HG03469 (cell line): ENCODE measurements around the gene HSPA1A.
"Not testable (repeated sequence)": the region's sequence is repeated elsewhere in the genome, so short reads cannot be mapped to it uniquely, and the experiment has no call there.

Source experiments
- ATAC-seq: cut with Tn5 transposase; IDR thresholded peaks from one replicate; pipeline ENCODE4 v1.9.1; 2021; ENCODE audit warnings: mild to moderate bottlenecking, moderate library complexity, moderate number of reproducible peaks; ENCODE audit not compliant: unreplicated experiment

The HSPA1A gene

DNA sequence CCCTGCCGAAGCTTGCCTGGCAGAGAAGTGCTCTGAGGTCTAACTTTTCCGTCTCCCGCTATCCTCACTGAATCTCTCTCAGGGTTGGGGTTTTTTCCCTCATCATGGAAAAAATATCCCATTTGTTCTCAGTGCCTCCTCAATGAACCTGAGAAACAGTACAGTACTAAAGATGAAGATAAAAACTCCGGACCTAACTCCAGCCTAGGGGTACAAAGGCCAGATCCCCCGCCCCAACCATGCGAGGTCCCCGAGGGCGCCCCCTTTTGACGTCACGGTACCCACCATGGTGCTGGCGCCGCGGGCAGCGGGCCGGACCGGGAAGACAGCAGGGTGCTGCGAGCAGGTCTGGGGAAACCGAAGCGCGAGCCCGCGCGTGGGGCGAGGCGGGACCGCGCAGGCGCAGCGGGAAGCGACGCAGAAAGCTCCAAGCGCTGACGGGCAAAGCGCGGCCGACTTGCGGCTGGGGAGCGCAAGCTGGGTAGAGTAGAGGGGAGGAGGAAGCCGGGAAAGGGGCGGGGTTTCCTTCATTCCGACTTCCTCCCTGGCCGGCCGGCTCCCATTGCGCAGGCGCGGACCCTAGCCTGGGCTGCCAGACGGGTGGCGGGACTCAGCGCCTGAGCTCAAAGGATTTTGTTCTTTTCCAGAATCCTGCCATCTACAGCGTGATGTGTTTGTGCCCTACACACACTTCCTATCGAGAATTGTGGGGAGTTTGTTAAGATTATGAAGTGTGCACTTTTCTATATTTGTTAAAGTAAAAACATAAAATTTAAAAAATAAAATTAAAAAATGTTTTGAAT is 8.7 kb upstream of the HSPA1A start, which contains the start of gene LSM2:
TSS of gene LSM2 (minus strand) at position 497 of the 803 bp plus-strand sequence. CDS start at position 288, 209 bp downstream.
- peak; percentile 72 for ATAC-seq

DNA sequence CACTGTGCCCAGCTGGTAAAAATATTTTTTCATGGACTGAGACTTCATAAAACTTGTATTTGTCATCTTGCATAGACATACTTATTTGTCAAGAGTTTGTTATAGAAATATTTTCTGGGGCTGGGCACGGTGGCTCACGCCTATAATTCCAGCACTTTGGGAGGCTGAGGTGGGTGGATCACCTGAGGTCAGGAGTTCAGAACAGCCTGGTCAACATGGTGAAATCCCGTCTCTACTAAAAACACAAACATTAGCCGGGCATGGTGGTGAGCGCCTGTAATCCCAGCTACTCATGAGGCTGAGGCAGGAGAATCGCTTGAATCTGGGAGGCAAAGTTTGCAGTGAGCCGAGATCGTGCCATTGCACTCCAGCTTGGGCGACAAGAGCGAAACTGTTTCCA is 6.7 kb upstream of the HSPA1A start:
- ATAC-seq, result not testable (repeated sequence)

DNA sequence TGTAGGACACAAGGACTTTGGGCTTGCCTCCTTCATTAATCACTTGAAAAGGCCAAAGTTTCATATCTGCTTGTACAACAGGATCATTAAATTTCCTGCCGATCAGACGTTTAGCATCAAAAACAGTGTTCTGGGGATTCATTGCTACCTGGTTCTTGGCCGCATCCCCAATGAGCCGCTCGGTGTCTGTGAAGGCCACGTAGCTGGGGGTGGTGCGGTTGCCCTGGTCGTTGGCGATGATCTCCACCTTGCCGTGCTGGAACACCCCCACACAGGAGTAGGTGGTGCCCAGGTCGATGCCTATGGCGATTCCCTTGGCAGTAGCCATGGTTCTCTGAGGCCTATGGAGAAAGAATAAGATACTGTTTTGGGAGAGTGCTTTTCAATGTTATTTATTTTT is 3.7 kb upstream of the HSPA1A start:
- no peak for ATAC-seq

DNA sequence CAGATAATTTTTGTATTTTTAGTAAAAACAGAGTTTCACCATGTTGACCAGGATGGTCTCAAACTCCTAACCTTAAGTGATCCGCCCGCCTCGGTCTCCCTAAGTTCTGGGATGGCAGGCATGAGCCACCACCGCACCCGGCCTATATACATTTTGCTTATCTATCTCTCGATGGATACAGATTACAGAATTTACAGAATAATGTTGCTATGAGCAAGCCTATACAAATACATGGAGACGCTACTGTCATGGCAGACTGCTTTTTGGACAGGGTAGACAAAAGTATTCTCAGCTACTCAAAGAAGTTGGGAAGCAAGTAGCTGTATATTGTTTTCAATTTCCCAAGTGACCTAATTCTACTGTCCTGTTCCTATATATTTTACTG is 1.9 kb upstream of the HSPA1A start:
- no peak for ATAC-seq

DNA sequence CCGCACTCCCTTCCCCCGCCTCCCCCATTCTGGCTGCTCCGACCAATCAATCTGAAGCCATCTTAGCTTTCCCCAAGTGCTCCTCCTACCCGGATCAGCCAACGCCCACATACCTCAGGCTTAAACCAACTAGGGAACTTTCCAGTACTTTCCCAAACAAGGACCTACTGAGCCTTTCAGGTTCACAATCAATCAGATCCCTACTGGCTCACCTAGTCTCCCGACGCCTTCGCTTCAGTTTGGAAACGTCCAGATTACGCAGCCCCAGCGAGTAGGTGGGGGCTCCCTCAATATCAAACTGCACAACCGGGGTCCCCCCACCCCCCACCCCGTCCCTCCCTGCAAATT is 692 bp upstream of the HSPA1A start:
- no peak for ATAC-seq

DNA sequence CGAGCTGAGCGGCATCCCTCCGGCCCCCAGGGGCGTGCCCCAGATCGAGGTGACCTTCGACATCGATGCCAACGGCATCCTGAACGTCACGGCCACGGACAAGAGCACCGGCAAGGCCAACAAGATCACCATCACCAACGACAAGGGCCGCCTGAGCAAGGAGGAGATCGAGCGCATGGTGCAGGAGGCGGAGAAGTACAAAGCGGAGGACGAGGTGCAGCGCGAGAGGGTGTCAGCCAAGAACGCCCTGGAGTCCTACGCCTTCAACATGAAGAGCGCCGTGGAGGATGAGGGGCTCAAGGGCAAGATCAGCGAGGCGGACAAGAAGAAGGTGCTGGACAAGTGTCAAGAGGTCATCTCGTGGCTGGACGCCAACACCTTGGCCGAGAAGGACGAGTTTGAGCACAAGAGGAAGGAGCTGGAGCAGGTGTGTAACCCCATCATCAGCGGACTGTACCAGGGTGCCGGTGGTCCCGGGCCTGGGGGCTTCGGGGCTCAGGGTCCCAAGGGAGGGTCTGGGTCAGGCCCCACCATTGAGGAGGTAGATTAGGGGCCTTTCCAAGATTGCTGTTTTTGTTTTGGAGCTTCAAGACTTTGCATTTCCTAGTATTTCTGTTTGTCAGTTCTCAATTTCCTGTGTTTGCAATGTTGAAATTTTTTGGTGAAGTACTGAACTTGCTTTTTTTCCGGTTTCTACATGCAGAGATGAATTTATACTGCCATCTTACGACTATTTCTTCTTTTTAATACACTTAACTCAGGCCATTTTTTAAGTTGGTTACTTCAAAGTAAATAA is 2.0 kb downstream of the HSPA1A start:
- ATAC-seq, result not testable (repeated sequence)

DNA sequence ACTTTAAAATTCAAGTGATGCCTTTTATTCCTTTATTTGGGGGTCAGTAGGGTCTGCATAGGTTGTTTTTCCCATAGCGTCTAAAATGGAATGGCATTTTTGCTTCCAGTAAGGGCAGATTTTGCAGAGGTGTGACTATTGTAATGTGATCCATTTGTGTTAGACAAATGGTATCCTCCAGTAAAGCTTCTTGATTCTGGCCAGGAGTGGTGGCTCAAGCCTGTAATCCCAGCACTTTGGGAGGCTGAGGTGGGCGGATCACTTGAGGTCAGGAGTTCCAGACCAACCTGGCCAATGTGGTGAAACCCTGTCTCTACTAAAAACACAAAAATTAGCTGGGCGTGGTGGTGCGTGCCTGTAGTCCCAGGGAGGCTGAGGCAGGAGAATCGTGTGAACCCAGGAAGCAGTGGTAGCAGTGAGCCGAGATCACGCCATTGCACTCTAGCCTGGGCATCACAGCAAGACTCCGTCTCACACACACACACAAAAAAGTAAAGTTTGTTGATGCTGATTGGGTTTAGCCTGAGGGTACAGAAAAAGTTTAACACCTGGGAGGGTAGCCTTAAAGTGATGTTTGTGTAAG is 2.7 kb downstream of the HSPA1A start:
- ATAC-seq, result not testable (repeated sequence)

DNA sequence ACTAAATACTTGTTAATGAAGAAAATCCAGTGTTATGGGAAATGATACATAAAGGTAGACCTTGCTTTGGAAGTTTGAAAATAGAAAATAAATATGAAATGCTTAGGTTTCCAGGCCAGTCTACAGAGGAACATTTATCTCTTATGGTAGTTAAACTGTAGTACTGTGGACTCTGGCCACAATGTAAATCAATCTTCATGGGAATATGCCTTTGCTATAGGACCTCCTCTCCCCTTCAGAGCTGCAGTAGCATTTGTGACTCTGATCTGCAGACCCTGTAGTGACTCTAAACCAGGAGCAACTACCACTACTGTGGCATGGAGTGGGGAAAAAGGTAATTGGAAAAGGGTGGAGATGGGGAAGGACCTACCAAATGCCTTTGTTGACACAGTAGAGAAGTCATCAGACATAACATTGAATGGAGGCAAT is 4.5 kb downstream of the HSPA1A start:
- ATAC-seq, result no peak

DNA sequence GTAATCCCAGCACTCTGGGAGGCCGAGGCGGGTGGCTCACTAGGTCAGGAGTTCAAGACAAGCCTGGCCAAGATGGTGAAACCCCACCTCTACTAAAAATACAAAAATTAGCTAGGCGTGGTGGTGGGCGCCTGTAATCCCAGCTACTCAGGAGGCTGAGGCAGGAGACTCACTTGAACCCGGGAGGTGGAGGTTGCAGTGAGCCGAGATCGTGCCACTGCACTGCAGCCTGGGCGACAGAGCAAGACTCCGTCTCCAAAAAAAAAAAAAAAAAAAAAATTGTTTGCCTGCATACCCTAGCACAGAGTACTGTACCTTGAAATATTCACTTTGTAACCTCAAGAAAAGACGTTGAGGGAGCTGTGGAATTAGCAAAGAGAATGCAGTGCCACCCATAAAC is 5.1 kb downstream of the HSPA1A start:
- ATAC-seq, result not testable (repeated sequence)

DNA sequence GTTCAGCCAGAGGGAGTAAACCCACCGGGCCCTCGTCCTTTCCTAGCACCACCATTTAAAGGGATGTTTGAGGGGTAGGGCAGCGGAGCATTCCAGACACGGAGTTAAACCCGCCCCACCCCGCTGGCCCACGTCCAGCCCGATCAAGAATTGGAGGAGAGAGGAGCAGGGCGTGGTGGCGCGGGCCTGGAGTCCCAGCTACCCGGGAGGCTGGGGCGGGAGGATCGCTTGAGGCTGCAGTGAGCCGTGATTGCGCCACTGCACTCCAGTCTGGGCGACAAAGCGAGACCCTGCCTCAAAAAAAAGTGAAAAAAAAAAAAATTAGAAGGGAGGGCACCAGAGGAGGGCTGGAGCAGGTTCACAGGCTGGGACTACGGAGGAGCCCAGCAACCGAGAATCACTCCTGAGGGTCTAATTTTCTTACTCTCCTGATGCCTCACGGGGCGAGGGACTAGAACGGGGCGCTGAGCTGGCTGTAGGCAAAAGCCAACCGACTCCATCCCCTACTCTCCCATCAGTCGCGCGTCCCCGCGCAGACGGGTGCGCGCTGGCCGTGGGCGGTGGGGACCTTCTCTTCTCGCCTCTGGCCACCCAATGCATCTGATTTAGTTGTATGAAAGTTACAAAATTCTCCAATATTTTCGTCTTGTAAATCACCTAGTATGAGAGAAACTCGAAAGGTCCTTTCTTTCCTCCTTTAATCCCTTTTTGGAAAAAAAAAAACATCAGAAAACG is 6.1 kb downstream of the HSPA1A start:
- ATAC-seq, result no peak

DNA sequence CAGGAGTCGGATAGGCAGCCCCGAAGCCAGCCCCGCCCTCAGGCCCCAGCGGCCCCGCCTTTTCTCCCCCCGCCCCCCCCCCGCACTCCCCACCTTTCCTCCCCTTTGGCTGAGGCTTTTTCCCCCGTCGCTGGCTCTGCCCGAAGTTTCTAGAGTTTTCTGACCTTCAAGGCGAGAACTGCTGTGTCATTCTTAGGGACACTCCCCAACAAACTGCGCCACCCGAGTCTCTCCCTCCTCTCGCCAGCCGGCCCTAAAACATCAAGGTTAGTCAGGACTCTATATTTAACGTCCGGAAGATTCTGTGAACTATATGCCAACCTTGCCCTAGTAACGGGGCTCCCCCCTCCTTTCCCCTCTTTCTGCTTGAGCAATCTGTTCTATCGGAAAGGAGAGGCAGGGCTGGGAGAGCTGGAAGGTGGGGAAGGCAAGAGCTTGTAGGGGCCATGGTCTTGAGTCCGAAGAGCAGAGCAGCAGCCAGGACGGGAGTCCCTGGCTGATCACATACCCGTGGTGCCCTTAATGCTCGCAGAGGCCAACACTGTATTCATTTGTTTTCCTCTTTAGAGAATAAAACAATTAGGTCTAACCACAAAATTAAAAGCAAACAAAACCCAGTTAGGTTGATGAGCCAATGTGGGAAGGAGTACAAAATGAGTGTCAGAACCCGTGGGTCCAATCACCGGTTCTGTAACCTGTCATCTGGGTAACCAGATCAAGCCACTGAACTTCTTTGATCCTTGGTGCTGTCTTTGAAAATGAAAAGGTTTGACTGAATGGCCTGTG is 6.9 kb downstream of the HSPA1A start:
- ATAC-seq, result no peak

DNA sequence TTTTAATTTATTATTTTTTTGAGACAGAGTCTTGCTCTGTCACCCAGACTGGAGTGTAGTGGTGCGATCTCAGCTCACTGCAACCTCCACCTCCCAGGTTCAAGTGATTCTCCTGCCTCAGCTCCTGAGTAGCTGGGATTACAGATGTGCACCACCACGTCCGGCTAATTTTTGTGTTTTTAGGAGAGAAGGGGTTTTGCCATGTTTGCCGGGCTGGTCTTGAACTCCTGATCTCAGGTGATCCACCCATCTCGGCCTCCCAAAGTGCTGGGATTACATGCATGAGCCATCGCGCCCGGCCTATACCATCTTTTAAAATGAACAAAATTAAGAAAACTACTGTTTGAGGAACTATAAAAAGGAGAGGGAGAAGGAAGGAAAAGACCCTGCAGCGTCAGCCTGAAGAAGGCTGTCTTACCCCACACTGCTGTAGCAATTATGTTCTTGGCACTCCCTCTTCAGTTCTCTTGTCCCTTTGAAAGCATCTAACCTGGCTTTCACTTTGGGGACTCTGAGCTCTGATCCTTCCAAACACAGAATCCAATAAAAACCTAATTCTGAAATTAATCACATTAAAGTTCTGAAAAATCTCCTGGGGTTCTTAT is 8.4 kb downstream of the HSPA1A start:
- not testable (repeated sequence) for ATAC-seq

DNA sequence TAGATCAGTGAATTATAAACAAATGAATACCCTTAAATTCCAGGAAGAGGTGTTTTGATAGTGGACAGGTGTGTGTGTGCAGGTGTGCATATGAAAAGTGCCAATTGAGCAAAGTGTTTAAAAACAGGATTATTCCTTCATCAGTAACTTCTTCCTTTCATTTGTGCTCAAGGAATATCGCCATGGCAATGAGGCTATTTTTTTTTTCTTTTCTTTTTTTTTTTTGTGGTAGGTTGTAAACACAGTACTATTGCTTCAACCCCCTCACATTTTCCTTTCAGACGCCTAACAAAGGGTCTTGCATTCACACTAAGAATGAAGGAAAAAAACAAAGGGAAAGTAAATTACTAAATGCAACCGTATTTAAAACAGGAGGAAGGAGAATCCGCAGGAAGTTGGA is 10.2 kb downstream of the HSPA1A start:
- no peak for ATAC-seq

DNA sequence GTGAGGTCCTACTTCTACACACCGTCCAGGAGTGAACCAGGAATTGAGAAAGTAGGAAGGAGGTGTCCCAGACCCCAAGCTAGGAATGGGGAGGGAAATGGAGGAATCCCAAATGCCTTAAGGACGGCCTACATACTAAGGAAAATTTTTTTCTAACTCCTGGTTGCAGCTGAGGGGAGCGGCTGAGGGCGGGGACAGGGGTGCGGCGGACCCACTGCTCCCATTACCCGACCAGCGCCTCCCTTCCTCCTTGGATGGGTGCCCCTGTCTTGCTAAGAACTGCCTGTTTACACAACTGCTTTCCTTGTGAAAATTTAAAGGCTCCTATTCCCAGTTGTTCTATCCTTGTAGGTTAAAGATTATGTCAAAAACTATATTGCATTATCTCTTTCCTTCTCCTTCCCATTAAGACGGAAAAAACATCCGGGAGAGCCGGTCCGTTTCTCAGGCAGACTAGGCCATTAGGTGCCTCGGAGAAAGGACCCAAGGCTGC is 11.5 kb downstream of the HSPA1A start:
- ATAC-seq, result no peak

DNA sequence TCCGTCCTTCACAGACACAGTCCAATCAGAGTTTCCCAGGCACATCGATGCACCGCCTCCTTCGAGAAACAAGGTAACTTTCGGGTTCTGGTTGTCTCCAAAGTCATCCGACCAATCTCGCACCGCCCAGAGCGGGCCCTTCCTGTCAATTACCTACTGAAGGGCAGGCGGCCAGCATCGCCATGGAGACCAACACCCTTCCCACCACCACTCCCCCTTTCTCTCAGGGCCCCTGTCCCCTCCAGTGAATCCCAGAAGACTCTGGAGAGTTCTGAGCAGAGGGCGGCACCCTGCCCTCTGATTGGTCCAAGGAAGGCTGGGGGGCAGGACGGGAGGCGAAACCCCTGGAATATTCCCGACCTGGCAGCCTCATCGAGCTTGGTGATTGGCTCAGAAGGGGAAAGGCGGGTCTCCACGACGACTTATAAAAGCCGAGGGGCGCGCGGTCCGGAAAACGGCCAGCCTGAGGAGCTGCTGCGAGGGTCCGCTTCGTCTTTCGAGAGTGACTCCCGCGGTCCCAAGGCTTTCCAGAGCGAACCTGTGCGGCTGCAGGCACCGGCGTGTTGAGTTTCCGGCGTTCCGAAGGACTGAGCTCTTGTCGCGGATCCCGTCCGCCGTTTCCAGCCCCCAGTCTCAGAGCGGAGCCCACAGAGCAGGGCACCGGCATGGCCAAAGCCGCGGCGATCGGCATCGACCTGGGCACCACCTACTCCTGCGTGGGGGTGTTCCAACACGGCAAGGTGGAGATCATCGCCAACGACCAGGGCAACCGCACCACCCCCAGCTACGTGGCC is 12.1 kb downstream of the HSPA1A start, which contains the start of gene HSPA1B:
TSS of gene HSPA1B (plus strand) at position 453 of the 794 bp plus-strand sequence. CDS start at position 666, 213 bp downstream.
- ATAC-seq, result peak; percentile 29

DNA sequence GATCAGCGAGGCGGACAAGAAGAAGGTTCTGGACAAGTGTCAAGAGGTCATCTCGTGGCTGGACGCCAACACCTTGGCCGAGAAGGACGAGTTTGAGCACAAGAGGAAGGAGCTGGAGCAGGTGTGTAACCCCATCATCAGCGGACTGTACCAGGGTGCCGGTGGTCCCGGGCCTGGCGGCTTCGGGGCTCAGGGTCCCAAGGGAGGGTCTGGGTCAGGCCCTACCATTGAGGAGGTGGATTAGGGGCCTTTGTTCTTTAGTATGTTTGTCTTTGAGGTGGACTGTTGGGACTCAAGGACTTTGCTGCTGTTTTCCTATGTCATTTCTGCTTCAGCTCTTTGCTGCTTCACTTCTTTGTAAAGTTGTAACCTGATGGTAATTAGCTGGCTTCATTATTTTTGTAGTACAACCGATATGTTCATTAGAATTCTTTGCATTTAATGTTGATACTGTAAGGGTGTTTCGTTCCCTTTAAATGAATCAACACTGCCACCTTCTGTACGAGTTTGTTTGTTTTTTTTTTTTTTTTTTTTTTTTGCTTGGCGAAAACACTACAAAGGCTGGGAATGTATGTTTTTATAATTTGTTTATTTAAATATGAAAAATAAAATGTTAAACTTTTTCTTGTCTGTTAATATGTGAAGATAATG is 14.4 kb downstream of the HSPA1A start:
- ATAC-seq, result no peak

DNA sequence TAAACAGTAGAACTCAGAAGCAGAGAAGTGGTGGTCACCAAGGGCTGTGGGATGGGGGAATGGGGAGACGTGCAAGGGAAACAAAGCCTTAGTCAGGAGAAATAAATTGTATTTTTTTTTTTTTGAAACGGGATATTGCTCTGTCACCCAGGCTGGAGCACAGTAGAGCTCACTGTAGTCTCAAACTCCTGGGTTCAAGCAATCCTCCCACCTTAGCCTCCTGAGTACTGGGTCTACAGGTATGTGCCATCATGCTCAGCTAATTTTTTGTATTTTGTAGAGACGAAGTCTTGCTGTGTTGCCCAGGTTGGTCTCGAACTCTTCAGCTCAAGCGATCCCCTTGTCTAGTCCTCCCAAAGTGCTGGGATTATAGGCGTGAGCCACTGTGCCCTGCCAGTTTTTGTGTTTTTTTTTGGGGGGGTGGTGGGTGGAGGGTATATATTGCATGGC is 15.6 kb downstream of the HSPA1A start:
- ATAC-seq, result no peak
